Ramos (cell line): Measurements from ENCODE around the gene MYEF2.

Experiments
- in situ Hi-C: fragments of 300-500 bp; cut with MboI; formaldehyde crosslinking; loops from one replicate; pipeline ENCODE4 v1.14.3; 2022; ENCODE audit warnings: low sequenced_read_pairs; ENCODE audit not compliant: unreplicated experiment

Gene MYEF2, protein sequence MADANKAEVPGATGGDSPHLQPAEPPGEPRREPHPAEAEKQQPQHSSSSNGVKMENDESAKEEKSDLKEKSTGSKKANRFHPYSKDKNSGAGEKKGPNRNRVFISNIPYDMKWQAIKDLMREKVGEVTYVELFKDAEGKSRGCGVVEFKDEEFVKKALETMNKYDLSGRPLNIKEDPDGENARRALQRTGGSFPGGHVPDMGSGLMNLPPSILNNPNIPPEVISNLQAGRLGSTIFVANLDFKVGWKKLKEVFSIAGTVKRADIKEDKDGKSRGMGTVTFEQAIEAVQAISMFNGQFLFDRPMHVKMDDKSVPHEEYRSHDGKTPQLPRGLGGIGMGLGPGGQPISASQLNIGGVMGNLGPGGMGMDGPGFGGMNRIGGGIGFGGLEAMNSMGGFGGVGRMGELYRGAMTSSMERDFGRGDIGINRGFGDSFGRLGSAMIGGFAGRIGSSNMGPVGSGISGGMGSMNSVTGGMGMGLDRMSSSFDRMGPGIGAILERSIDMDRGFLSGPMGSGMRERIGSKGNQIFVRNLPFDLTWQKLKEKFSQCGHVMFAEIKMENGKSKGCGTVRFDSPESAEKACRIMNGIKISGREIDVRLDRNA

DNA sequence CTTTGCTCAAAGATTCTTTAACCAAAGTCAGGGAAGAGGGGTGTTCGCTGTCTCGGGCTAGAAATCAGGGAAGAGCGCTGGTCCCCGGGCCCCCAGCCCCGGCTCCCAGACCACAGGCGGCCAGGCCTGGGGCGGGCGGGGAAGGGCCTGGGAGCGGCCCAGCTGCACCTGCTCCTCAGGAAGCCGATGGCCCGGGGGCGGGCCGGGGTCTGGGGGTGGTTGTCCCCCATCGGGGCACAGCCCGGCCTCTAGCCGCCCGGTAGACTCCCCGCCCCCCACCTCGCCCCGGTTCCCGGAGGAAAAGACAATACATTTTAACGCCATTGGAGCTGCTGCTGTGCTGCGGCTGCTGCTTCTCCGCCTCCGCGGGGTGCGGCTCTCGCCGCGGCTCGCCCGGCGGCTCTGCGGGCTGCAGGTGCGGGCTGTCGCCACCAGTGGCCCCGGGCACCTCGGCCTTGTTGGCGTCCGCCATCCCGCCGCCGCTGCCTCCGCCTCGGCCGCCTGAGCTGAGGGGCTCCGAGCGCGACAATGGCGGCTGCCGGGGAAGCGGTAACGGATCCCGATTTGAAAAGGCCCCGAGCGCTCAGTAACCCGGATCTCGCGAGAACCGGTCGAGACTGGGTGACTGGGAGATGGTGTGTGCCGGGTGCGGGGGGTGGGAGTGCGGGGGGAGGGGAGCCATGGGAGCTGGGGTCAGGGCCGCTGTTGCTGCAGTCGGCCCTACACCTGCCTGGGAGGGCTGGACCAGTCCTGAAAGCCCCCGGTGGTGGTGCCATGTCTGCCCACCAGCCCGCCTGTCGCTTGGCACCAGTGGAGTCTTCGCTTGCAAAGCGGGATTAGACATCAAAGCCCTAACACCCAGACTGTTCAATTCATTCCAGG is at the start of gene MYEF2:
Gene MYEF2, minus strand, starts transcription at position 530 of the 882 bp plus-strand sequence. Its CDS starts 58 bp downstream, at position 472.
- in situ Hi-C loops: no loop called here

DNA sequence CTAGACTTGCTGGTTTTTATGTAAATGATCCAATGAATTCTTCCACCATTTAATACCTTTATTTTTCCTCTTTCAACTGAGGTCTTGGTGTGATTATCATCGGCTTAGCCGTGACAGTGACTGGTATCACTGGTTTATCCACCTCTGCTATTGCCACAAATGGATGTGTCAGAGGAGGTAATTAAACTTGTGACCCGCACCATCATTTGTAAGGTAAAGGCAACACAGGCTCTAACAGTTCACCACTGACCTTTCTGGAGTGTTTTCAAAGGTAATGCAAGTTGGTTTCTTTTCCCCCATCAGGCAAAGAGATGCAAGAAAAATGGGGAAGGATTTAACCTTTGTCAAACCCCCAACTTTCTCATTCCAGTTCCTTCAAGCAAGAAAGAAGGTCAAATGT is 47.7 kb upstream of the MYEF2 start:
- in situ Hi-C loops: no loop called here

GRCh38 chr15:48222627-48223026 is 44.5 kb upstream of the MYEF2 start:
- in situ Hi-C loops: no loop called here

DNA sequence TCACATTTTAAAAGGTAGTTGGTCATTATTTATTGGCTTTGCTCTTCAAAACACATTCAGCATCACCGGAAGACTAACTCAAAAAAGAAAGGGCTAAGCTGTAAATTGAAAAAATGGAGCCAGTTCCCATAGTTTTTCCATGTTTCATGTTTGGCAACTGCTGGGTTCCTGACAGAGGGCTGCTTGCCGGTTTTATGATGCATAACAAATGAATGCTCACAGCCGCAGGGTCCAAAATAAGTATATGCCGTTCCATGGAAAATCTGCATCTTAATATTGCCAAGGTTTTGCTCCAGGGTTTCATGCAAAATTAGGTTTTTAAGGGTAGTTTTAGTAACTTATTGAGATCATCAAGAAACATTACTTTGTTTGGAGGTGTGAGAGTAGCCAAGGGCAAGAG is 43.8 kb upstream of the MYEF2 start:
- in situ Hi-C loops: no loop called here

GRCh38 chr15:48221261-48221660 is 43.2 kb upstream of the MYEF2 start:
- in situ Hi-C loops: no loop called here

- in situ Hi-C loops: no loop called here
Observed at GRCh38 chr15:48205981-48206380, 27.9 kb upstream of the MYEF2 start, which contains the start of gene SLC12A1. Gene SLC12A1, plus strand, starts transcription at chr15:48206302. Its CDS starts 1,418 bp downstream, at chr15:48207720.

DNA sequence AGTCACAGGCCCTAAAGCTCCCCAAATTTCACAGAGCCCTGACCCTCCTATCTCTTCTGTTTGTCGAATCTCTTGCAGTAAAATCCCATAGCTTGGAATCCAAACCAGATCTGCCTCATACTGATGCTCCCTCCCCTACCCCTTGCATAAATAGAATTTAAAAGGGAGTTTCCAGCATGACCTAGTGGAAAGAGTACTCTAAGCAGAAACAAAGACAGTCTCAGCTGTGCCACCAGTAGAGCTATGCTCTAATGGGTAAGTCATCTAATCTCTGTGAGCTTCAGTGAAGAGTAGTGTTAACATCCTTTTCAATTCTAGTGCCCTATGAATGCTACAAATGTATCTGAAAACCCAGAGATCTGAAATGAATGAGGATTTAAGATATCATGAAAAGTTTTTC is 24.0 kb upstream of the MYEF2 start:
- in situ Hi-C loops: no loop called here

DNA sequence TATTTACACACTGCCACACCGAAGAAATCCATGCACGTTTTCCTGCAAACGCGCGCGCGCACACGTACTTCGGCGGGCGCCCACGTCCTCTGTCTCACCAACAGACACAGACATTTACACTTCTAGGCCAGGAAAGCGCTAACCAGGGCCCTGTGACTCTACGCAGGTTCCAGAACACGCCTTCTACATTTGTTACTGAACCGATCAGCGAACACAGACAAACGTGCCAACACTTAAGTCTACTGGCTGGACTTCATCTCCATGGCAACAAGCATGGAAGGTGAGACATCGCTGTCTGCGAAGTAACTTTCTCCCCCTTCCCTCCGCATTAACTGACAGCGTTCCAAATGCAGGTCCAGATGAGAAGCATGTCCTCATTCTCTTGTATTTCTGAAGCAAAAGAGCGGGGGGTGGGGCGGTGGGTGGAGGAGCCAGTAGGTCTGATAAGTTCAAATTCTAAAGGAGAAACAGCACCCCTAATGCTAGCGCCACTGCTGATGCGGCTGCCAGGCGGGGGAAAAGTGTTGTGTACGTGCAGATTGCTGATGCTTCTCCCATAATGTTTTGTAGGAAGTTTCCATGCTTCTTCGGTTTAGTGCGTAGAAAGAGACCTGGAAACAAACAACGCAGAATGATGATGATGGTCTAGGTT is 13.6 kb upstream of the MYEF2 start, which contains the start of gene CTXN2:
Gene CTXN2, plus strand, starts transcription at position 92 of the 652 bp plus-strand sequence. CDS start 9,636 bp downstream, outside the sequence.
- in situ Hi-C loops: no loop called here

DNA sequence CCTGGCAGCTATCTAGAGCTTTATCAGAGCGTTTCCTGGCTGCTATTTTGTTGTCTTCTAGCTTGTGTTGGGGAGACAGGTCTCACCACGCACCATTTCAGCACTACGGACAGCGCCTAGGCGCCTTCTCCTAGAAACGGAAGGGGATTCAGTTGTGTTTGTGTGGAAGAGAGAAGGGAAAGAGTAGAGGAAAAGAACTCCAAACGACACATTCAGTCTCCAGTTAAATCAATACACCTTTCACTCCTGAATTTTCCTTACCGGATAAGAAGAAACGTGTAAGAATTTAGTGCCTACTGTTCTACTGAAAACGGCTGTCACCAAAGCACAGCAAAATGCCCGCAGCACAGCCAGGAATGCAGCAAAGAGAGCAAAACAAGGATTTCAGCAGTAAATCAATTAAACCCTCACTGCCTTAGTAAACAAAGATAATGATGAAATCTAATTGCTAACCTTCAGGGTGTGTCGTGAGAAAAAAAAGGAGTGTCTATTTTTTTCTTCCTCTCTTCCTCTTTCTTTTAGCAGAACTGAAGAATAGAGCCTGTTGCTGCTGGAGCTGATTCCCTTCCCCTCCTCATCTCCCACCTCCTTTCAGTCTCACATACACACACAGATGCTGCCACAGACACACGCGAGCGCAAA is 13.0 kb upstream of the MYEF2 start:
- in situ Hi-C loops: no loop called here

DNA sequence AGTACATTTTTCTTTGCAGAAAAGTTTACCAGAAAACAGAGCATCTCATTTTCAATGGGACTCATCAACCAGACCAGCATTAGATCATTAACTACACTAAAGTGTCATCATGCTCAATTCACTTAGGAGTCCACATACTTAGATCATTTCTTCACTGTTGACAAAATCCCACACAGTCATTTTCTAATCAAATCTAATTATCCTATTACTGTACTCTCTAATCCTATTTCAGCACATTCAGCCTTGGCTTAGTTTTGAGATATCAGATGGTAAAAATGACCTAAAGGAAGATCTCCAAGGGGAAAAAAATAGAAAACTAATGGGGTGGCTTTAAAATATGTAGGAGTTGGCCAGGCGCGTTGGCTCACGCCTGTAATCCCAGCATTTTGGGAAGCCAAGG is 8.2 kb upstream of the MYEF2 start:
- in situ Hi-C loops: no loop called here

DNA sequence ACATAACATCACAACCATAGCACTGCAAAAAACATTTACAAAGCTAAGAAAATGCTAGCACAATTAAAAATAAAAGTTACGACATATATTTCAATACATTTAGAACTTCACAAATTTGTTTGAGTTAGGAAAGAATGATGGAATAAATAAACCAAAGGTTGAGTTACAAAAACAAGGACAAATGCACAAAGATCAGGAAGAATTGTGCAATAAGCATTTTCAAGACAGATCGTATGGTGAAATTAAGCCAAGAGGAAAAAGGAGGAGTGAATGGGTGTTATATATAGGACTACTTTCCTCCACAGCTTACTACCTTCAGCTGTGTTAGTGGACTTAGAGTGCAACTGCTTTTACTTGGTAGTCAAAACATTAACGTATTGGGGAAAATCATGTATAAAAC is 7.4 kb upstream of the MYEF2 start:
- in situ Hi-C loops: no loop called here

DNA sequence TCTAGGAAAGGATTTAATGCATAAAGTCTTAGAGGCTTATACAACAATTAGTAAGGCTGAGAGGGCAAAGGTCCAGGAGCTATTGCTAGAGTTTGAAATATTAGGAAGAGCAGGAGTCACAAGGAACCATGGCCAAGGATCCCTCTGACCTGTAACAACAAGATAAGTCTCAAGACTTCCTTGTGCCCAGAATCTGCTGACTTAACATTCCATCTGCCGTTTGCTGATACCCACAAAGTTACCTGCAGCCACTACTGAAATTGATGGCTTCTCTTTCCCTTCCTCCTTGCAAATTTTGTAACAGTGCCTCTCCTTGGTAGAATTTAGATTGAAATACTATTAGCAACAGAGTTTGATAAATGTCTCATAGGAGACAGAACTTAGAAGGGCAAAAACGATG is 4.7 kb upstream of the MYEF2 start:
- in situ Hi-C loops: no loop called here

GRCh38 chr15:48178648-48178931 is 495 bp upstream of the MYEF2 start:
- in situ Hi-C loops: no loop called here

GRCh38 chr15:48177383-48177765 is 721 bp downstream of the MYEF2 start:
- in situ Hi-C loops: no loop called here

DNA sequence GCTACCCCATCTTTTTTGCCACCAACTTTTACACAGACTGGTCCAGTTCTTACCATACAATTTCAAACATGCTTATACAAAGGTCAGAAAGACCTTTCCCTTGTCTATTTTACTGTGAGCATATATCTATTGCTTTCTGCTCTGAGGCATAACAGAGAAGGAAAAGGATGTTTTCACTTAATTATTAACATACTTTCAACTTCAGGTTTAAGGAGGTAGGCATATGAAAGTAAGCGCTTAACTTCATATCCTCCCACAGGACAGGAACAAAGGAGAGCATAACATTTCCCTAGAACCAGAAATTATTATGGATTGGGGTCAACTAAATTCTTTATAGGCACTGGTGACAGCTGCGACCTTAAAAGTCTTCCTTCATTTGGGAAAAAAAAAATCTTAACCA is 1.1 kb downstream of the MYEF2 start:
- in situ Hi-C loops: no loop called here

DNA sequence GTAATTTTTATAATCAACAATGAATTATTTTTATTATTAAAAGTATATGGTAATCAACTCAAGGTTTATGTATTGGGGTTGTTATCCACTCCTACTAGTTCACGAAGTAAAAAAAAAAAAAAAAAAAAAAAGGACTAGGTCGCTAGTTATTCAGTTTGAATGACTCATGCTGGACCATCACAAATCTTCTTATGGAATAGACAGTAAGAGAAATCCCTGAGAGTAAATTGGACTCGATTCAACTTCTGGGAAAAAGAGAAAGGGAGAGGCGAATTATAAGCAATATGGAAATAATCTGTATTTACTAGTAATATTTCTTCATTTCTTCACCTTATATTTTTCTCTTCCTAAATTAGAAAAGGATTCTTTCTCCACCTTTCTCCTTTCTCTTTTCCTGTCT is 2.0 kb downstream of the MYEF2 start:
- in situ Hi-C loops: no loop called here

DNA sequence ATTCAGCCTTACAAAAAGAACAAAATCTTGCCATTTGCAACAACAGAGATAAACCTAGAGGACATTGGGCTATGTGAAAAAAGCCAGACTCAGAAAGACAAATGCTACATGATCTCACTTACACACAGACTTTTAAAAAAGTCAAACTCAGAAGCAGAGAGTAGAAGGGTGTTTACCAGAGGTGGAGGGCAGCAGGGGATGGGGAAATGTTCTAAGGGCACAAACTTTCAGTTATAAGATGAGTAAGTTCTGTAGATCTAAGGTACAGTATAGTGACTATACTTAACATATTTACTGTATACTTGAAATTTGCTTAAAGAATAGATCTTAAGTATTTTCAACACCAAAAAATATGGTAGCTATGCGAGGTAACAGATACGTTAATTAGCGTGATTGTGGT is 3.0 kb downstream of the MYEF2 start:
- in situ Hi-C loops: no loop called here

- in situ Hi-C loops: no loop called here
Observed at GRCh38 chr15:48170981-48171380, 7.1 kb downstream of the MYEF2 start.

GRCh38 chr15:48168616-48169015 is 9.5 kb downstream of the MYEF2 start:
- in situ Hi-C loops: no loop called here

GRCh38 chr15:48153526-48153925 is 24.6 kb downstream of the MYEF2 start:
- in situ Hi-C loops: no loop called here
